ENCODE measurements around the gene GET4.

- no peak for TF ChIP-seq CTCF (IDR thresholded peaks at IDR 0.05)
- no peak for TF ChIP-seq POLR2A (IDR thresholded peaks at IDR 0.05)
Observed at GRCh38 chr7:885893-886625, 9.7 kb downstream of the GET4 start.
